Natural killer cell (primary cell): ENCODE results near the gene COPS3. TPM values are rescaled to one million over a fixed set of nuclear protein-coding genes. Genes with fewer than 3 reads are reported as not detected.

Experiments
- ATAC-seq, 3 donors: fragments of 150-1000 bp in 2 of 3; fragments of 200-7000 bp in 1 of 3; cut with Tn5 transposase; 1 replicate in 1 of 3; 2 replicates in 2 of 3; pipeline ENCODE4 v1.10.0; 2021; ENCODE audit warnings: mild to moderate bottlenecking in 2 of 3, moderate library complexity in 2 of 3
- DNase-seq, 2 donors: peaks; one replicate each; pipeline versions ENCODE4 v3.0.0 to v3.0.0-alpha.2; 2013 to 2021; ENCODE audit warnings: mixed read lengths in 1 of 2
- H3K27ac ChIP-seq: one replicate; pipeline ENCODE4 v1.5.1; 2013; ENCODE audit warnings: mild to moderate bottlenecking, low read length
- H3K27me3 ChIP-seq: one replicate; pipeline ENCODE4 v1.6.1; 2013; ENCODE audit warnings: low read length; ENCODE audit not compliant: control insufficient read depth, insufficient read depth
- H3K36me3 ChIP-seq: one replicate; pipeline ENCODE4 v1.6.1; 2013; ENCODE audit warnings: low read length; ENCODE audit not compliant: control insufficient read depth, insufficient read depth
- H3K4me1 ChIP-seq: one replicate; pipeline ENCODE4 v1.6.1; 2013; ENCODE audit warnings: low read length; ENCODE audit not compliant: control insufficient read depth, insufficient read depth
- H3K4me3 ChIP-seq: one replicate; pipeline ENCODE4 v1.5.1; 2013; ENCODE audit warnings: low read length
- H3K9me3 ChIP-seq: one replicate; pipeline ENCODE4 v1.6.1; 2013; ENCODE audit warnings: low read length; ENCODE audit not compliant: control insufficient read depth, insufficient read depth
- H3K27ac Mint-ChIP-seq, 2 donors: one replicate each; pipeline ENCODE4 v1.8.0; 2022; ENCODE audit warnings: mild to moderate bottlenecking in 2 of 2, mixed read lengths in 2 of 2, moderate library complexity in 1 of 2
- H3K27me3 Mint-ChIP-seq, 2 donors: one replicate each; pipeline ENCODE4 v1.8.0; 2022; ENCODE audit warnings: low read depth in 2 of 2, mixed read lengths in 2 of 2
- H3K36me3 Mint-ChIP-seq: one replicate; pipeline ENCODE4 v1.8.0; 2022; ENCODE audit warnings: mixed read lengths
- H3K4me1 Mint-ChIP-seq, 2 donors: one replicate each; pipeline ENCODE4 v1.8.0; 2022; ENCODE audit warnings: mixed read lengths in 2 of 2
- H3K4me3 Mint-ChIP-seq: one replicate; pipeline ENCODE4 v1.8.0; 2022; ENCODE audit warnings: mild to moderate bottlenecking, moderate library complexity, mixed read lengths
- H3K9me3 Mint-ChIP-seq, 2 donors: one replicate each; pipeline ENCODE4 v1.8.0; 2022; ENCODE audit warnings: mixed read lengths in 2 of 2
- CTCF ChIP-seq: fragments of 200-600 bp; IDR thresholded peaks from one replicate; pipeline ENCODE4 v1.8.0; 2022; ENCODE audit warnings: antibody characterized with exemption
- WGBS: methylation state at CpG from one replicate; pipeline ENCODE4 v1.1.7; 2013; ENCODE audit warnings: missing lambda C conversion rate; ENCODE audit not compliant: insufficient coverage; 5-methylcytosine and 5-hydroxymethylcytosine counted together
- intact Hi-C: fragments of 100-400 bp; cut with micrococcal nuclease; formaldehyde crosslinking; loops from one replicate; pipeline ENCODE4 v1.14.2; 2022
- total RNA-seq, 4 donors: library from RNA; stranded (reverse); fragments of 120-200 nt in 1 of 4; gene quantifications; one replicate each; pipeline versions ENCODE4 v1.2.3 to v1.2.4, GENCODE V29; 2013 to 2022

Gene COPS3
- total RNA-seq, 3 donors from 2014 or later (not counting 1 experiment from before 2014, with no cell fraction given) = 101 to 115 (median 102) TPM

DNA sequence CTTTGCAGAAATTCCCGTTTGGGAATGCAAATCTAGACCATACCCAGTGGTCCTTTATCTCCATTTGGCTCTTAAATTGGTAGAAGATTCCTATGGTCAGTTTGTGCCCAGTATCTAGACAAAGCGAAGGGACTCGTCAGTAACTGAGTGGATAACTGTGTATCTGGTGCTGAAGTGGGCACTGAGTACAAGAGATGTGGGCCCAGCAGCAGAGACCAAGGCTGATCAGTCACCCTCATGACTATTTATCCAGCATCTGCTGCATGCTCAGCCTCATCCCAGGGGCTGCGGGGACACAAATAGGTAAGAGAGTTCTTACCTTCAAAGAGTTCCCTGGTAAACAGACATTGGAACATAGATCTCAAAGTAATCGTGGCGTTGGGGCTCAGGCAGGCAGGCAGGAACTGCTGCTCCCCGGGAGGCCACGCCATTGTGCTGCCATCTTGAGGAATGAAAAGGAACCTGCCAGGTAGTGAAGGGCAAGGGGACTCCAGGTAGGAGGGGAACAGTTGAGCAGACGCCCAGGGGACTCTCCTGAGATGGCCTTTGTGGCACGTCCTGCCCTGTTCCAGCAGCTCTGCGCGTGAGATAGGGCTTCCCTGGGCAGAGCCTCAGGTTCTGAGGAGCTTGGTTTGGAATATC lies 32.4 kb upstream of the COPS3 start:
- Histone ChIP-seq H3K4me3 (no peak overlapping the region), H3K9me3 (no peaks in the 10 kb centered on the region), H3K27me3 (no peaks in the 10 kb centered on the region), H3K4me1 (peaks cover 10% of the 10 kb centered on the region), H3K27ac (no peak overlapping the region), H3K36me3 (no peaks in the 10 kb centered on the region)
- Mint-ChIP-seq H3K4me3 (no peak overlapping the region), H3K27ac (no peak overlapping the region), H3K4me1 (peaks cover 0 to 5% of the 10 kb centered on the region in 2 donors), H3K9me3 (no peaks in the 10 kb centered on the region), H3K27me3 (no peaks in the 10 kb centered on the region), H3K36me3 (no peaks in the 10 kb centered on the region)
- 53% methylated on average over 12 of the region's 12 CpGs for WGBS
- DNase-seq (peak; percentile 56 to 87), ATAC-seq (peak; percentile 85 to 99 (median 98))
- intact Hi-C loops = loop anchor here (1.0 to 5.0 kb wide), 3 partner anchors 33 to 311 kb away; partner anchors contain the start of gene COPS3
- peak; percentile 64 for TF ChIP-seq CTCF

DNA sequence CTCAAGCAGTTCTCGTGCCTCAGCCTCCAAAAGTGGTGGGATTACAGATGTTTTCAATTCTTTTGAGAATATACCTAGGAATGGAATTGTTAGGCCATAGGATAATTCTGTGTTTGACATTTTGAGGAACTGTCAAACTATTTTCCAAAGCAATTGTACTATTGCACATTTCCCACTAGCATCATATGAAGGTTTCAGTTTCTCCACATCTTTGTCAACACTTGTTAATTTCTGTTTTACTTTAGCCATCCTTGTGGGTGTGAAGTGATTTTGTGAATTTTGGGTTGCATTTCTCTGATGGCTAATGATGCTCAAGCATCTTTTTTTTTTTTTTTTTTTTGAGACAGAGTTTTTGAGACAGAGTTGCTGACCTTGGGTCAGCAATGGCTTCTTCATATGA lies 28.3 kb upstream of the COPS3 start:
- 91% methylated on average over 1 of the region's 1 CpG for WGBS
- Mint-ChIP-seq H3K4me3 (no peak overlapping the region), H3K27ac (no peak overlapping the region), H3K27me3 (no peaks in the 10 kb centered on the region), H3K9me3 (no peaks in the 10 kb centered on the region), H3K36me3 (no peaks in the 10 kb centered on the region), H3K4me1 (peaks cover 17 to 23% of the 10 kb centered on the region in 2 donors)
- H3K4me3 ChIP-seq = no peak overlapping the region
- no peaks in the 10 kb centered on the region for H3K27me3 ChIP-seq
- H3K27ac ChIP-seq = no peak overlapping the region
- no peaks in the 10 kb centered on the region for H3K9me3 ChIP-seq
- DNase-seq (no peak), ATAC-seq (no peak)
- H3K4me1 ChIP-seq = peaks cover 22% of the 10 kb centered on the region
- H3K36me3 ChIP-seq = no peaks in the 10 kb centered on the region
- intact Hi-C loops = loop anchor here (10.0 kb wide), 1 partner anchor 185 kb away; no protein-coding TSS in a partner anchor
- no peak for TF ChIP-seq CTCF

DNA sequence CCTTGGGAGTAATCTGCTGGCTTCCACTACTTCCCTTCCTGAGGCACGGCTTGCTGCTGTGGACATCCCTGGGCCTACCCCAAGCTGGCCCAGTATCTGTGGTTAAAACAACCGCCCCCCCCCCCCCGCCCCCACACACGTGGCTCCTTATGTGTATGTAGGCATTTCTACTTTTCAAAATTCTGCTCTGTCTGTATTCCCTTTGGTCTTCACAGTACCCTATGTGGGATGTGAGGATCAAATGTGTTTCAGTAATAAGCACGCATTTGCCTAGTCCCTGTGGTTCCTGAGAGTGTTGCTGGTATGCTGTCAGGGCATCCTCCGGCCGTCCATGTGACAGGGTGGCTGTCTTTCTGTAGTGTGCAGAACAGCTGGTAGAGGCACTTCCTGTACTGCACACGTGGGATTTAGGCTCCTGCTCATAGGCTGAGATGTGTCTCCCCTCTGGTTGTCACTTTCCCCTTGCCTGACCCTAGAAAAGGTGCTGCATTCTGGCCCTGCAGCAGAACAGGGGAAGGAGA lies 24.3 kb upstream of the COPS3 start:
- H3K27ac ChIP-seq = peak overlapping the region; percentile 65
- DNase-seq = peak; percentile 50 to 80
- H3K27me3 Mint-ChIP-seq = no peaks in the 10 kb centered on the region
- peaks cover 40% of the 10 kb centered on the region for H3K4me1 ChIP-seq
- H3K36me3 ChIP-seq = no peaks in the 10 kb centered on the region
- ATAC-seq = peak; percentile 68 to 86 (median 83)
- no peaks in the 10 kb centered on the region for H3K9me3 Mint-ChIP-seq
- peak overlapping the region; percentile 83 for H3K4me3 Mint-ChIP-seq
- H3K9me3 ChIP-seq = no peaks in the 10 kb centered on the region
- intact Hi-C loops = loop anchor here (1.0 to 10.0 kb wide), 3 partner anchors 25 to 181 kb away; partner anchors contain the start of gene FLCN
- no peaks in the 10 kb centered on the region for H3K36me3 Mint-ChIP-seq
- H3K27me3 ChIP-seq = no peaks in the 10 kb centered on the region
- no peak for TF ChIP-seq CTCF
- H3K4me1 Mint-ChIP-seq = peaks cover 26 to 32% of the 10 kb centered on the region in 2 donors
- peak overlapping the region; percentile 79 to 93 for H3K27ac Mint-ChIP-seq
- no peak overlapping the region for H3K4me3 ChIP-seq
- WGBS = 2% methylated on average over 5 of the region's 8 CpGs
